HepG2 (cell line): Measurements from ENCODE around the gene SALL4. TPM values are rescaled to one million over a fixed set of nuclear protein-coding genes. Genes with fewer than 3 reads are reported as not detected.

ENCODE experiments used
- IKZF4 ChIP-seq: sonication (generic); formaldehyde crosslinking; IDR thresholded peaks from 2 replicates; pipeline ENCODE4 v1.5.1; 2020; ENCODE audit warnings: borderline replicate concordance, mild to moderate bottlenecking, low read depth, missing genetic modification reagents; ENCODE audit errors: not compliant biosample characterization
- KLF15 ChIP-seq: sonication (generic); formaldehyde crosslinking; IDR thresholded peaks from 2 replicates; pipeline ENCODE4 v1.8.1; 2023; ENCODE audit warnings: borderline replicate concordance, mild to moderate bottlenecking, inconsistent platforms, missing genetic modification reagents, mixed read lengths
- NFAT5 ChIP-seq: sonication (generic); formaldehyde crosslinking; IDR thresholded peaks from 2 replicates; pipeline ENCODE4 v1.4.0; 2020; ENCODE audit warnings: missing genetic modification reagents
- RAD51 ChIP-seq: fragments of 450-650 bp; IDR thresholded peaks from 2 replicates; pipeline ENCODE4 v1.6.1; 2016; ENCODE audit warnings: borderline replicate concordance
- SSRP1 ChIP-seq: IDR thresholded peaks from 2 replicates; pipeline ENCODE4 v1.6.1; 2016; ENCODE audit warnings: control low read depth
- THYN1 ChIP-seq: sonication (generic); formaldehyde crosslinking; IDR thresholded peaks from 2 replicates; pipeline ENCODE4 v1.8.1; 2023; ENCODE audit warnings: low read depth, mild to moderate bottlenecking, moderate library complexity, missing genetic modification reagents, borderline replicate concordance
- ZFP37 ChIP-seq: sonication (generic); formaldehyde crosslinking; IDR thresholded peaks from 2 replicates; pipeline ENCODE4 v1.4.0; 2020; ENCODE audit warnings: missing genetic modification reagents, borderline replicate concordance
- ZNF75D ChIP-seq: sonication (generic); formaldehyde crosslinking; IDR thresholded peaks from 2 replicates; pipeline ENCODE4 v1.8.1; 2023; ENCODE audit warnings: missing genetic modification reagents, mild to moderate bottlenecking, borderline replicate concordance
- ZNF816 ChIP-seq: sonication (generic); formaldehyde crosslinking; IDR thresholded peaks from 2 replicates; pipeline ENCODE4 v1.8.0; 2022; ENCODE audit warnings: missing genetic modification reagents, mild to moderate bottlenecking, borderline replicate concordance
- polyA plus RNA-seq, 8 experiments: library from polyadenylated mRNA; depleted of rRNA in 3 of 8; stranded (reverse) in 7 of 8; unstranded in 1 of 8; fragments of >200 nt; fragmentation: Illumina TruSeq in 4 of 8; extraction: Trizol in 4 of 8; gene quantifications; 2 replicates each; pipeline versions ENCODE4 v1.2.1 to v1.2.3, GENCODE V29; 2011 to 2016; ENCODE audit warnings: low read depth in 4 of 8, missing spikeins in 1 of 8, mixed read lengths in 1 of 8; ENCODE audit not compliant: insufficient read depth in 1 of 8
- total RNA-seq, 5 experiments: library from RNA; depleted of rRNA; stranded (reverse); fragments of >200 nt; fragmentation: Illumina TruSeq; extraction: Trizol; gene quantifications; 2 replicates each; pipeline ENCODE4 v1.2.3, GENCODE V29; 2016; ENCODE audit warnings: low read depth in 1 of 5

The SALL4 gene
- total and polyA plus RNA-seq, 2 of the 13 experiments (the other 11 are each of a cell fraction or from before 2014, with no cell fraction given): 0.33 to 1.8 TPM

- no peak for TF ChIP-seq NFAT5
- no peak for TF ChIP-seq SSRP1 (CRISPR knock-in tag)
- no peak for TF ChIP-seq ZNF75D
- peak; percentile 59; the same call in 1 of the 2 replicates for TF ChIP-seq ZFP37 (CRISPR knock-in tag)
- TF ChIP-seq ZNF816 (CRISPR knock-in tag): peak; percentile 26; the same call in 1 of the 2 replicates
- no peak for TF ChIP-seq RAD51
- TF ChIP-seq THYN1 (CRISPR knock-in tag): no peak
- no peak for TF ChIP-seq IKZF4 (CRISPR knock-in tag)
- no peak for TF ChIP-seq KLF15
Measured at GRCh38 chr20:51750037-51750769, 52.1 kb downstream of the SALL4 start (continued).
